Tibial nerve (tissue), 3 donors: ENCODE results near the gene VSIG4.

Experiments
- CTCF ChIP-seq, 5 experiments: fragments of 200-600 bp in 3 of 5; fragments of 450-650 bp in 2 of 5; sonication (generic) in 3 of 5; IDR thresholded peaks; one replicate each; pipeline ENCODE4 v1.5.1; 2016 to 2019; ENCODE audit warnings: antibody characterized with exemption in 5 of 5, mild to moderate bottlenecking in 3 of 5, moderate library complexity in 2 of 5
- POLR2A ChIP-seq, 2 donors: fragments of 450-650 bp; IDR thresholded peaks; one replicate each; pipeline ENCODE4 v1.6.1; 2017; ENCODE audit warnings: antibody characterized with exemption in 2 of 2, mild to moderate bottlenecking in 2 of 2, moderate library complexity in 2 of 2

- TF ChIP-seq CTCF (IDR thresholded peaks at IDR 0.05) (no peak), POLR2A (IDR thresholded peaks at IDR 0.05) (peak in 1 of 2 donors; percentile 17)
Observed at GRCh38 chrX:66015152-66015831, 24.6 kb downstream of the VSIG4 start.
